Measurements from ENCODE around the gene FBXO3.

GRCh38 chr11:33694346-33695050 lies 79.8 kb downstream of the FBXO3 start:
- TF ChIP-seq CTCF (IDR thresholded peaks at IDR 0.05), result no peak
- TF ChIP-seq POLR2A (IDR thresholded peaks at IDR 0.05), result no peak
